ENCODE data around the gene RPL10A.

DNA sequence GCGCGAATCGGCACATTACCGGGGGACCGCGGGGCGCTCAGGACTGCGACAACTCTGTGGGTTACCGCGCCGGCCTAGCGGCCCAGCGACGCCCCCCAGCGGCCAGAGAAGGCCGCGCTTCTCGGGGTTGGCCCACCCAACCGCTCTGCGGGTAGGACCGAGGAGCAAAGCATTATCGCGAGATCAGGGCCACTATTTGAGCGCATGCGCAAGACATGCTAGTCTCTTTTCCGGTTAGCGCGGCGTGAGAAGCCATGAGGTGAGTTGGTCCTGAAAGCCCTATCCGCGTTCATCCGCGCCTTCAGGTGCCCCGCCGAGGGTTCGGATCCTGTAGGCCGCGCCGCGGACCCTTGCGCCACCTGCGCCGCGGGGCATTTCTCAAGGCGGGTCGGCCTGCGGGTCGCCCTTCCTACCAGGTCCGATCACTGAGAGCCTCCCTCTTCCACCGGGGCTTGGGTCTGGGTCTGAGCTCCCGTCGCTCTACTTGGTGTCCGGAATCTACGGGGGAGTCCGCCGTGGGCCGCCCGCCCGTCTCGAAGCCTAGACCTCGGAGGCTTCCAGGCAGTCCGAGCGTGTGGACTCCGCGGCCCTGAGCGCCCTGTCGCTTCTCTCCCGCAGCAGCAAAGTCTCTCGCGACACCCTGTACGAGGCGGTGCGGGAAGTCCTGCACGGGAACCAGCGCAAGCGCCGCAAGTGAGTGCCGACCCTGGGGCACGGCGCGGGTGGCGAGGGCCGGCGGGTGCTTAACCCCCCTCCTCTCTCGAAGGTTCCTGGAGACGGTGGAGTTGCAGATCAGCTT lies at the start of gene RPL10A:
- peak; percentile 92 to 99 (median 95) for TF ChIP-seq CTCF (IDR thresholded peaks at IDR 0.05)
- TF ChIP-seq POLR2A (IDR thresholded peaks at IDR 0.05): peak in 1 of 2 donors; percentile 92
